PC-3 (cell line): ENCODE results near the gene IMPACT.

Source experiments
- EZH2 ChIP-seq: fragments of 300-600 bp; sonication (generic); IDR thresholded peaks from one replicate; pipeline ENCODE4 v1.6.1; 2017; ENCODE audit warnings: antibody characterized with exemption, mild to moderate bottlenecking, low read length; ENCODE audit not compliant: unreplicated experiment
- EZH2phosphoT487 ChIP-seq: fragments of 300-600 bp; sonication (generic); IDR thresholded peaks from 2 replicates; pipeline ENCODE4 v1.6.1; 2018; ENCODE audit warnings: mild to moderate bottlenecking, antibody characterized with exemption, low read length, borderline replicate concordance
- TF ChIP-seq, protein P1 (sequence below): fragments of 300-600 bp; sonication (generic); conservative IDR thresholded peaks from 2 replicates; pipeline ENCODE4 v1.5.1; 2017; ENCODE audit warnings: antibody characterized with exemption, low read depth, mild to moderate bottlenecking, low read length

DNA sequence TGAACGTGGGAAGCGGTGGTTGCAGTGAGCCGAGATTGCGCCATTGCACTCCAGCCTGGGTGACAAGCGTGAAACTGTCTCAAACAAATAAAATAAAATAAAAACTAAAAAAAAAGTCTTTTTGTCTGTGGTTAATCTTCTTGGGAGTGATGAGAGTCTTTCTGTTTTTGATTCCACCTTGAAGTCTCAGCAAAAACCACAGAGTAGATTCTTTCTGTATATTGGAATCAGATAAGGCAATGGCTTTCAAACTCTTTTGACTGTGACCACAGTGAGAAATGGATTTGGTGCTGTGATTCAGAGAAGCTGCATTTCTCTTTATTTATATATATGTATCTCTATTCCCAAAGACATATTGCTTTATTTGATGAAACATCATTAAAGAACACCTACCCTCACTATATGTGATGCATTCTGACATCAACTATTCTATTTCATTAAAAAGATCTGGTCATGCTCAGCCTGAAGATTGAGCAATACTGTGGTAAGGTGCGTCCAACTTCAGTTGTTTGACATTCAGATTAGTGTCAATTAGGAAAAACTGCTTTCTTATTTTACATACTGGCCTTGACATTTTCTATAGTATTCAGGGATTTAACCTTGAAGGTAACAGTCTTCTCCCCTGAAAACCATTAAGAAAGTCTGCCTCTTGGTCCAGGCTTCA is 49.6 kb downstream of the IMPACT start:
- TF ChIP-seq, protein P1, sequence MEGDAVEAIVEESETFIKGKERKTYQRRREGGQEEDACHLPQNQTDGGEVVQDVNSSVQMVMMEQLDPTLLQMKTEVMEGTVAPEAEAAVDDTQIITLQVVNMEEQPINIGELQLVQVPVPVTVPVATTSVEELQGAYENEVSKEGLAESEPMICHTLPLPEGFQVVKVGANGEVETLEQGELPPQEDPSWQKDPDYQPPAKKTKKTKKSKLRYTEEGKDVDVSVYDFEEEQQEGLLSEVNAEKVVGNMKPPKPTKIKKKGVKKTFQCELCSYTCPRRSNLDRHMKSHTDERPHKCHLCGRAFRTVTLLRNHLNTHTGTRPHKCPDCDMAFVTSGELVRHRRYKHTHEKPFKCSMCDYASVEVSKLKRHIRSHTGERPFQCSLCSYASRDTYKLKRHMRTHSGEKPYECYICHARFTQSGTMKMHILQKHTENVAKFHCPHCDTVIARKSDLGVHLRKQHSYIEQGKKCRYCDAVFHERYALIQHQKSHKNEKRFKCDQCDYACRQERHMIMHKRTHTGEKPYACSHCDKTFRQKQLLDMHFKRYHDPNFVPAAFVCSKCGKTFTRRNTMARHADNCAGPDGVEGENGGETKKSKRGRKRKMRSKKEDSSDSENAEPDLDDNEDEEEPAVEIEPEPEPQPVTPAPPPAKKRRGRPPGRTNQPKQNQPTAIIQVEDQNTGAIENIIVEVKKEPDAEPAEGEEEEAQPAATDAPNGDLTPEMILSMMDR, result no peak
- no peak for TF ChIP-seq EZH2phosphoT487
- TF ChIP-seq EZH2, result no peak
